ENCODE measurements around the gene LRTM2. TPM values are rescaled to one million over a fixed set of nuclear protein-coding genes. Genes with fewer than 3 reads are reported as not detected.

Gene LRTM2
- total and polyA plus RNA-seq, 9 of the 15 experiments (the other 6 are each of a cell fraction or from before 2014, with no cell fraction given): 0.09 TPM; not detected in 8

- no peaks in the 10 kb centered on the region for H3K9me1 ChIP-seq (ENCODE audit: control insufficient read depth, insufficient read depth, low read length)
- no TSS peak for BruUV-seq (replicated peaks)
- no peaks in the 10 kb centered on the region for H4K20me1 ChIP-seq (replicated peaks; ENCODE audit: control insufficient read depth, insufficient read depth, low read length)
- CTCF ChIA-PET (ENCODE audit: low intra/inter-chr PET ratio): no interaction called here
- intact Hi-C loops (cut with micrococcal nuclease) (no loop called here), in situ Hi-C loops (cut with MboI) (no loop called here)
- H3K4me2 ChIP-seq (ENCODE audit: insufficient read depth, low read length): no peak overlapping the region
- H3K27me3 ChIP-seq (ENCODE audit: control insufficient read depth in 2 of 2, insufficient read depth in 2 of 2, low read length in 2 of 2): peaks cover 0 to 35% of the 10 kb centered on the region in 2 experiments; a peak in 3 of 5 replicates
- no peak overlapping the region for H3K27ac ChIP-seq (ENCODE audit: extremely low read depth, low read depth, low read length)
- peaks cover 8 to 12% of the 10 kb centered on the region in 2 experiments; a peak in 4 of 5 replicates for H3K4me1 ChIP-seq (replicated peaks in 1 of 2; ENCODE audit: control insufficient read depth in 2 of 2, insufficient read depth in 2 of 2, low read length in 2 of 2)
- H3K4me3 ChIP-seq: no peak overlapping the region
- ATAC-seq (no peak), DNase-seq (ENCODE audit: extremely low read depth in 1 of 4, low spot score in 3 of 4) (no peak), FAIRE-seq (no peak)
- H3K36me3 ChIP-seq (ENCODE audit: control insufficient read depth, insufficient read depth, low read length): no peaks in the 10 kb centered on the region
- no peaks in the 10 kb centered on the region for H3K9me3 ChIP-seq (replicated peaks; ENCODE audit: control insufficient read depth, insufficient read depth, low read depth, low read length)
- 18% methylated on average over 3 of the region's 8 CpGs for WGBS (ENCODE audit: insufficient coverage, low coverage, missing lambda C conversion rate)
- POLR2A ChIA-PET: interaction anchor here (0.6 kb wide), 1 partner anchor 16 kb away, joined by 3 read pairs; no protein-coding TSS in a partner anchor
- no peak overlapping the region for H3K9ac ChIP-seq (ENCODE audit: insufficient read depth in 1 of 2, low read depth in 2 of 2, low read length in 2 of 2)
- H3K79me2 ChIP-seq (ENCODE audit: control insufficient read depth, insufficient read depth, low read length): no peaks in the 10 kb centered on the region
- H2AFZ ChIP-seq (ENCODE audit: low read depth, low read length): no peak overlapping the region
- TF ChIP-seq BRD9 (IDR thresholded peaks at IDR 0.05; ENCODE audit: low read depth, partially characterized antibody): no peak
- no peak for TF ChIP-seq ZNF23 (CRISPR knock-in tag; IDR thresholded peaks at IDR 0.05)
- TF ChIP-seq HDAC3 (IDR thresholded peaks at IDR 0.05; ENCODE audit: borderline replicate concordance, partially characterized antibody): no peak
- TF ChIP-seq ZC3H11A (IDR thresholded peaks at IDR 0.05; ENCODE audit: low read depth, low read length): no peak
- TF ChIP-seq RBM14 (IDR thresholded peaks at IDR 0.05; ENCODE audit: borderline replicate concordance, insufficient read depth, low read depth, low read length): no peak
- TF ChIP-seq, protein P1, sequence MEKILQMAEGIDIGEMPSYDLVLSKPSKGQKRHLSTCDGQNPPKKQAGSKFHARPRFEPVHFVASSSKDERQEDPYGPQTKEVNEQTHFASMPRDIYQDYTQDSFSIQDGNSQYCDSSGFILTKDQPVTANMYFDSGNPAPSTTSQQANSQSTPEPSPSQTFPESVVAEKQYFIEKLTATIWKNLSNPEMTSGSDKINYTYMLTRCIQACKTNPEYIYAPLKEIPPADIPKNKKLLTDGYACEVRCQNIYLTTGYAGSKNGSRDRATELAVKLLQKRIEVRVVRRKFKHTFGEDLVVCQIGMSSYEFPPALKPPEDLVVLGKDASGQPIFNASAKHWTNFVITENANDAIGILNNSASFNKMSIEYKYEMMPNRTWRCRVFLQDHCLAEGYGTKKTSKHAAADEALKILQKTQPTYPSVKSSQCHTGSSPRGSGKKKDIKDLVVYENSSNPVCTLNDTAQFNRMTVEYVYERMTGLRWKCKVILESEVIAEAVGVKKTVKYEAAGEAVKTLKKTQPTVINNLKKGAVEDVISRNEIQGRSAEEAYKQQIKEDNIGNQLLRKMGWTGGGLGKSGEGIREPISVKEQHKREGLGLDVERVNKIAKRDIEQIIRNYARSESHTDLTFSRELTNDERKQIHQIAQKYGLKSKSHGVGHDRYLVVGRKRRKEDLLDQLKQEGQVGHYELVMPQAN (IDR thresholded peaks at IDR 0.05; ENCODE audit: borderline replicate concordance): no peak
- TF ChIP-seq CSDE1 (IDR thresholded peaks at IDR 0.05): no peak
- no peak for TF ChIP-seq JUND (IDR thresholded peaks at IDR 0.05; ENCODE audit: borderline replicate concordance, low read depth, low read length)
- TF ChIP-seq JUND (tag; IDR thresholded peaks at IDR 0.05; ENCODE audit: borderline replicate concordance, low read depth, low read length): no peak
- no peak for TF ChIP-seq CREM (IDR thresholded peaks at IDR 0.05; ENCODE audit: low read depth)
- no peak for TF ChIP-seq XRCC4 (IDR thresholded peaks at IDR 0.05; ENCODE audit: extremely low read depth, insufficient read depth, insufficient read length)
- TF ChIP-seq, protein P2, sequence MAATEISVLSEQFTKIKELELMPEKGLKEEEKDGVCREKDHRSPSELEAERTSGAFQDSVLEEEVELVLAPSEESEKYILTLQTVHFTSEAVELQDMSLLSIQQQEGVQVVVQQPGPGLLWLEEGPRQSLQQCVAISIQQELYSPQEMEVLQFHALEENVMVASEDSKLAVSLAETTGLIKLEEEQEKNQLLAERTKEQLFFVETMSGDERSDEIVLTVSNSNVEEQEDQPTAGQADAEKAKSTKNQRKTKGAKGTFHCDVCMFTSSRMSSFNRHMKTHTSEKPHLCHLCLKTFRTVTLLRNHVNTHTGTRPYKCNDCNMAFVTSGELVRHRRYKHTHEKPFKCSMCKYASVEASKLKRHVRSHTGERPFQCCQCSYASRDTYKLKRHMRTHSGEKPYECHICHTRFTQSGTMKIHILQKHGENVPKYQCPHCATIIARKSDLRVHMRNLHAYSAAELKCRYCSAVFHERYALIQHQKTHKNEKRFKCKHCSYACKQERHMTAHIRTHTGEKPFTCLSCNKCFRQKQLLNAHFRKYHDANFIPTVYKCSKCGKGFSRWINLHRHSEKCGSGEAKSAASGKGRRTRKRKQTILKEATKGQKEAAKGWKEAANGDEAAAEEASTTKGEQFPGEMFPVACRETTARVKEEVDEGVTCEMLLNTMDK (IDR thresholded peaks at IDR 0.05; ENCODE audit: borderline replicate concordance, insufficient read depth, low read depth, low read length, poor library complexity, severe bottlenecking): no peak
- no peak for TF ChIP-seq PHB2 (IDR thresholded peaks at IDR 0.05; ENCODE audit: low read depth)
- no peak for TF ChIP-seq ZHX1 (conservative IDR thresholded peaks at IDR 0.05; ENCODE audit: low read length)
- no peak for TF ChIP-seq TCF7L2 (IDR thresholded peaks at IDR 0.05; ENCODE audit: low read depth, low read length)
- TF ChIP-seq ZNF75A (CRISPR knock-in tag; IDR thresholded peaks at IDR 0.05): no peak
- TF ChIP-seq ZNF766 (CRISPR knock-in tag; conservative IDR thresholded peaks at IDR 0.05): no peak
Measured at GRCh38 chr12:1882405-1882804, 62.0 kb downstream of the LRTM2 start.

Measured in K562 (cell line).